Endothelial cell of umbilical vein (primary cell): Measurements from ENCODE around the gene ATP2B2. TPM values are rescaled to one million over a fixed set of nuclear protein-coding genes. Genes with fewer than 3 reads are reported as not detected.

Experiments
- BruUV-seq: library from RNA; stranded (reverse); fragments of 400-500 nt; replicated peaks from 2 replicates; lab custom pipeline; 2021; lab: Mats Ljungman, UMichigan
- CTCF ChIA-PET: fragments of 300-600, 350-600 bp; sonication (Branson Sonifier 250); formaldehyde crosslinking; loops from one replicate; lab custom pipeline; 2021; ENCODE audit warnings: antibody characterized with exemption, inconsistent platforms; lab: Charles Lee
- POLR2A ChIA-PET: fragments of 300-600, 350-600 bp; sonication (Branson Sonifier 250); formaldehyde crosslinking; loops from one replicate; lab custom pipeline; 2021; ENCODE audit warnings: antibody characterized with exemption, inconsistent platforms; lab: Charles Lee
- DNase-seq: peaks from one replicate; pipeline ENCODE4 v3.0.0-alpha.2; 2011; ENCODE audit warnings: low read depth, low spot score
- FAIRE-seq: peaks from 2 replicates; lab custom pipeline; 2011; peaks lifted over from hg19 to GRCh38; lab: Jason Lieb, UNC
- H2AFZ ChIP-seq: 2 replicates; pipeline ENCODE4 v1.6.0; 2012; ENCODE audit warnings: low read depth, low read length, control low read depth, inconsistent platforms
- H3K27ac ChIP-seq: 2 replicates; pipeline ENCODE4 v1.5.1; 2011; ENCODE audit warnings: low read depth, mild to moderate bottlenecking, control low read depth, low read length, moderate library complexity; ENCODE audit not compliant: insufficient read depth
- H3K27me3 ChIP-seq, 2 experiments: 2 replicates each; pipeline versions ENCODE4 v1.6.0 to v1.6.1; 2011; ENCODE audit warnings: low read length in 2 of 2, mixed read lengths in 1 of 2; ENCODE audit not compliant: control insufficient read depth in 2 of 2, insufficient read depth in 2 of 2
- H3K36me3 ChIP-seq, 2 experiments: 2 replicates in 1 of 2; 3 replicates in 1 of 2; pipeline ENCODE4 v1.5.1; 2011; ENCODE audit warnings: low read length in 2 of 2, mild to moderate bottlenecking in 1 of 2, moderate library complexity in 1 of 2; ENCODE audit not compliant: control insufficient read depth in 2 of 2, insufficient read depth in 2 of 2; ENCODE audit errors: extremely low read depth in 1 of 2
- H3K4me1 ChIP-seq: 3 replicates; pipeline ENCODE4 v1.5.1; 2011; ENCODE audit warnings: mild to moderate bottlenecking, low read length; ENCODE audit not compliant: control insufficient read depth, insufficient read depth; ENCODE audit errors: extremely low read depth
- H3K4me2 ChIP-seq: 2 replicates; pipeline ENCODE4 v1.6.1; 2011; ENCODE audit warnings: low read length, control low read depth, mixed read lengths; ENCODE audit not compliant: insufficient read depth
- H3K4me3 ChIP-seq, 3 experiments: fragments of 200-600 bp in 1 of 3; sonication (generic), shearing (Covaris generic) in 1 of 3; replicated peaks in 1 of 3; 2 replicates each; pipeline ENCODE4 v1.5.1; 2011 to 2016; ENCODE audit warnings: control low read depth in 3 of 3, low read length in 3 of 3, mild to moderate bottlenecking in 2 of 3, inconsistent platforms in 1 of 3, low read depth in 1 of 3, moderate library complexity in 1 of 3; ENCODE audit not compliant: insufficient read depth in 1 of 3
- H3K79me2 ChIP-seq: 2 replicates; pipeline ENCODE4 v1.6.0; 2012; ENCODE audit warnings: low read length, inconsistent platforms; ENCODE audit not compliant: control insufficient read depth, insufficient read depth
- H3K9ac ChIP-seq: replicated peaks from 2 replicates; pipeline ENCODE3; 2011; ENCODE audit warnings: low read length, control low read depth; ENCODE audit not compliant: insufficient read depth; ENCODE audit errors: extremely low read depth
- H3K9me1 ChIP-seq: replicated peaks from 3 replicates; pipeline ENCODE4 v1.6.0; 2011; ENCODE audit warnings: mild to moderate bottlenecking, low read length; ENCODE audit not compliant: control insufficient read depth, insufficient read depth; ENCODE audit errors: extremely low read depth
- H3K9me3 ChIP-seq: replicated peaks from 2 replicates; pipeline ENCODE4 v1.5.1; 2012; ENCODE audit warnings: low read length, inconsistent platforms; ENCODE audit not compliant: control insufficient read depth, insufficient read depth
- H4K20me1 ChIP-seq: replicated peaks from 2 replicates; pipeline ENCODE3; 2011; ENCODE audit warnings: mild to moderate bottlenecking, low read length; ENCODE audit not compliant: control insufficient read depth, insufficient read depth; ENCODE audit errors: extremely low read depth
- CTCF ChIP-seq, 2 donors: IDR thresholded peaks; 1 replicate in 1 of 2; 2 replicates in 1 of 2; pipeline ENCODE4 v1.5.1; 2011; ENCODE audit warnings: low read length in 2 of 2, mild to moderate bottlenecking in 2 of 2, moderate library complexity in 2 of 2, control low read depth in 1 of 2, inconsistent platforms in 1 of 2, low read depth in 1 of 2; ENCODE audit not compliant: insufficient read depth in 1 of 2; ENCODE audit errors: extremely low read depth in 1 of 2
- EZH2 ChIP-seq: IDR thresholded peaks from 2 replicates; pipeline ENCODE4 v1.6.1; 2012; ENCODE audit warnings: borderline replicate concordance, low read depth, mild to moderate bottlenecking, moderate library complexity, low read length, inconsistent platforms; ENCODE audit not compliant: severe bottlenecking
- FOS ChIP-seq: IDR thresholded peaks from 2 replicates; pipeline ENCODE4 v1.6.1; 2011; ENCODE audit warnings: mild to moderate bottlenecking, low read length, moderate library complexity, borderline replicate concordance; ENCODE audit not compliant: insufficient read depth
- GATA2 ChIP-seq: IDR thresholded peaks from 2 replicates; pipeline ENCODE4 v1.7.0; 2011; ENCODE audit warnings: low read depth, mild to moderate bottlenecking, moderate library complexity, mixed read lengths, low read length; ENCODE audit not compliant: insufficient read length, insufficient read depth
- JUN ChIP-seq: IDR thresholded peaks from 2 replicates; pipeline ENCODE4 v1.6.1; 2011; ENCODE audit warnings: borderline replicate concordance, low read depth; ENCODE audit not compliant: insufficient read length, insufficient read depth
- MAX ChIP-seq: IDR thresholded peaks from 2 replicates; pipeline ENCODE4 v1.6.1; 2011; ENCODE audit not compliant: insufficient read depth, insufficient read length
- MYC ChIP-seq: IDR thresholded peaks from one replicate; pipeline ENCODE4 v1.6.1; 2011; ENCODE audit warnings: mild to moderate bottlenecking, low read depth, low read length
- POLR2A ChIP-seq: IDR thresholded peaks from 2 replicates; pipeline ENCODE4 v1.6.1; 2012; ENCODE audit warnings: low read depth, mild to moderate bottlenecking, control low read depth, low read length
- POLR2AphosphoS5 ChIP-seq: IDR thresholded peaks from 2 replicates; pipeline ENCODE4 v1.6.1; 2012; ENCODE audit warnings: low read depth, mild to moderate bottlenecking, control low read depth, low read length, moderate library complexity; ENCODE audit not compliant: insufficient read depth
- dilution Hi-C: fragments of 300-500 bp; cut with MboI; formaldehyde crosslinking; loops from one replicate; pipeline ENCODE4 v1.15.0; 2019; ENCODE audit warnings: low sequenced_read_pairs; ENCODE audit not compliant: extremely low pct_ligation_motif_present
- intact Hi-C: fragments of 100-400 bp; cut with micrococcal nuclease; formaldehyde crosslinking; loops from one replicate; pipeline ENCODE4 v1.10.0; 2022
- polyA plus RNA-seq, 4 experiments: library from polyadenylated mRNA; depleted of rRNA in 3 of 4; stranded (reverse) in 3 of 4; unstranded in 1 of 4; fragments of >200 nt; gene quantifications; 2 replicates each; pipeline versions ENCODE4 v1.2.1 to v1.2.3, GENCODE V29; 2011 to 2012; ENCODE audit warnings: missing spikeins in 1 of 4
- total RNA-seq: library from RNA; stranded (reverse); gene quantifications from 2 replicates; pipeline ENCODE4 v1.2.3, GENCODE V29; 2021

The ATP2B2 gene
- total and polyA plus RNA-seq, 2 donors (not counting 3 experiments of a cell fraction or from before 2014, with no cell fraction given), result not detected

GRCh38 chr3:10285272-10286132 lies 219.9 kb downstream of the ATP2B2 start:
- no peaks in the 10 kb centered on the region for H3K4me1 ChIP-seq
- no peak overlapping the region for H3K4me3 ChIP-seq
- no peaks in the 10 kb centered on the region for H3K9me1 ChIP-seq
- peaks cover 0 to 3% of the 10 kb centered on the region in 2 experiments for H3K36me3 ChIP-seq
- dilution Hi-C loops, result no loop called here
- no peaks in the 10 kb centered on the region for H4K20me1 ChIP-seq
- BruUV-seq, result no TSS peak
- H3K9ac ChIP-seq, result no peak overlapping the region
- no peaks in the 10 kb centered on the region for H3K79me2 ChIP-seq
- no peak for TF ChIP-seq POLR2AphosphoS5
- TF ChIP-seq MYC, result no peak
- TF ChIP-seq CTCF (IDR thresholded peaks at IDR 0.05; ENCODE audit: extremely low read depth in 1 of 2, insufficient read depth in 1 of 2, low read depth in 1 of 2, low read length in 2 of 2), result no peak
- no peak for TF ChIP-seq JUN
- TF ChIP-seq FOS, result no peak
- no peak for TF ChIP-seq EZH2
- TF ChIP-seq POLR2A, result no peak
- TF ChIP-seq GATA2, result no peak
- no peak for TF ChIP-seq MAX
- no peak overlapping the region for H3K27ac ChIP-seq
- H3K27me3 ChIP-seq, result no peaks in the 10 kb centered on the region
- CTCF ChIA-PET, result interaction anchor here (1.5 kb wide), 1 partner anchor 144 kb away, joined by 3 read pairs; the partner anchor contains the start of gene VHL
- FAIRE-seq, result no peak
- no peak for DNase-seq
- H3K4me2 ChIP-seq, result no peak overlapping the region
- POLR2A ChIA-PET, result no interaction called here
- no peaks in the 10 kb centered on the region for H3K9me3 ChIP-seq
- H2AFZ ChIP-seq, result no peak overlapping the region
- intact Hi-C loops, result no loop called here
